ENCODE measurements around the gene ANXA1. TPM values are rescaled to one million over a fixed set of nuclear protein-coding genes. Genes with fewer than 3 reads are reported as not detected.

ANXA1 gene
- total RNA-seq, 1 experiment from 2014 or later: 486 TPM

DNA sequence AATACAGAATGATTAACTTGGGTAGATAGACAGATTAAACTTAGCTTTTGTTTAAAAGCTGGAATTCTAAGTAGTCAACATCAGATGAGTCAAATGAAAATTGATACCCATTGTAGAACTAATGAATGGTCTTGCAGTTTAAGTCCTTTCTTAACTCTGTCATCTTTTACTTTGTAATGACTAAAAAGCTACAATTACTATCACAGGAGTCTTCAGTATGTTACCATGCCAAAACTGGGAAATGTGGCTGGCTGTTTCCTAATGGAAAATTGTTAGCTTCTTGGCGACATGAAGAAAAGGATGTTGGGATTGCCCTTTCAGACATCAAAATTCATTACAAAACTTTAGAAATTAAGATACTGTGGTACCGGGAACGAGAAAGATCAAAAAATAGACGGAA is 20.2 kb upstream of the ANXA1 start:
- peak overlapping the region; percentile 80 for H3K4me2 ChIP-seq (ENCODE audit: low read length)
- no TSS peak for BruUV-seq (replicated peaks)
- no peaks in the 10 kb centered on the region for H3K79me2 ChIP-seq (ENCODE audit: insufficient read depth, low read length)
- no peaks in the 10 kb centered on the region for H4K20me1 ChIP-seq (ENCODE audit: insufficient read depth)
- no peak overlapping the region for H3K4me3 ChIP-seq (replicated peaks in 1 of 2; ENCODE audit: low read depth in 1 of 2, low read length in 2 of 2)
- POLR2A ChIA-PET: interaction anchor here (0.8 to 1.6 kb wide), 2 partner anchors 12 to 24 kb away, joined by 3 read pairs; no protein-coding TSS in a partner anchor
- no peaks in the 10 kb centered on the region for H3K36me3 ChIP-seq (ENCODE audit: control insufficient read depth in 1 of 2, insufficient read depth in 2 of 2, low read length in 2 of 2)
- H3K9ac ChIP-seq (ENCODE audit: low read length): no peak overlapping the region
- no peaks in the 10 kb centered on the region for H3K9me3 ChIP-seq (ENCODE audit: control insufficient read depth in 1 of 2, insufficient read depth in 1 of 2, low read depth in 1 of 2, low read length in 2 of 2)
- peak overlapping the region; percentile 79 for H2AFZ ChIP-seq (ENCODE audit: low read depth, low read length, poor library complexity, severe bottlenecking)
- RAD21 ChIA-PET (ENCODE audit: low non-redundant PET in 1 of 2, low total read pairs in 2 of 2, uncharacterized antibody in 2 of 2, unreplicated experiment in 2 of 2): no interaction called here
- H3K4me1 ChIP-seq (ENCODE audit: control insufficient read depth in 1 of 2, insufficient read depth in 2 of 2, low read length in 2 of 2): peaks cover 25 to 33% of the 10 kb centered on the region in 2 experiments
- H3K9me2 ChIP-seq (ENCODE audit: insufficient read depth): no peaks in the 10 kb centered on the region; the same call in 1 of the 2 replicates
- CTCF ChIA-PET: interaction anchor here (0.8 kb wide), 1 partner anchor 12 kb away, joined by 3 read pairs; no protein-coding TSS in a partner anchor
- peak overlapping the region; percentile 67; the same call in 1 of the 2 replicates for H3K27ac ChIP-seq (ENCODE audit: low read depth, low read length)
- ATAC-seq: no peak
- H3K27me3 ChIP-seq (ENCODE audit: insufficient read depth, low read length): no peaks in the 10 kb centered on the region
- TF ChIP-seq YY1 (IDR thresholded peaks at IDR 0.05; ENCODE audit: extremely low read depth, insufficient replicate concordance, low read depth, low read length) (no peak), EGR1 (IDR thresholded peaks at IDR 0.05; ENCODE audit: low read depth) (no peak), TCF7L2 (IDR thresholded peaks at IDR 0.05; ENCODE audit: borderline replicate concordance, extremely low read depth, insufficient read depth, insufficient read length) (no peak), POLR2A (IDR thresholded peaks at IDR 0.05; ENCODE audit: borderline replicate concordance, extremely low read depth, insufficient read depth, insufficient read length) (no peak), CBX3 (IDR thresholded peaks at IDR 0.05; ENCODE audit: low read depth) (no peak), EZH2 (IDR thresholded peaks at IDR 0.05) (no peak), EZH2phosphoT487 (IDR thresholded peaks at IDR 0.05; ENCODE audit: borderline replicate concordance) (no peak), ELF1 (IDR thresholded peaks at IDR 0.05; ENCODE audit: borderline replicate concordance, low read depth) (no peak), ZNF274 (IDR thresholded peaks at IDR 0.05; ENCODE audit: low read depth, low read length) (no peak)
- TF ChIP-seq, protein P1, sequence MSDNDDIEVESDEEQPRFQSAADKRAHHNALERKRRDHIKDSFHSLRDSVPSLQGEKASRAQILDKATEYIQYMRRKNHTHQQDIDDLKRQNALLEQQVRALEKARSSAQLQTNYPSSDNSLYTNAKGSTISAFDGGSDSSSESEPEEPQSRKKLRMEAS (IDR thresholded peaks at IDR 0.05): no peak
- TF ChIP-seq, protein P2, sequence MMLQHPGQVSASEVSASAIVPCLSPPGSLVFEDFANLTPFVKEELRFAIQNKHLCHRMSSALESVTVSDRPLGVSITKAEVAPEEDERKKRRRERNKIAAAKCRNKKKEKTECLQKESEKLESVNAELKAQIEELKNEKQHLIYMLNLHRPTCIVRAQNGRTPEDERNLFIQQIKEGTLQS (IDR thresholded peaks at IDR 0.05): no peak
- DNase-seq (ENCODE audit: low read depth, low spot score): no peak
- intact Hi-C loops (cut with micrococcal nuclease): no loop called here
